ENCODE measurements around the gene IL20.
A peak's percentile ranks its signal among the peaks of the same experiment; 100 is the strongest.
"Not testable (repeated sequence)": the region's sequence is repeated elsewhere in the genome, so short reads cannot be mapped to it uniquely, and the experiment has no call there.

Gene IL20

GRCh38 chr1:206843626-206844025 lies 21.8 kb upstream of the IL20 start:
- DNase-seq, result no peak

- no peak for DNase-seq
Observed at GRCh38 chr1:206846487-206846886, 18.9 kb upstream of the IL20 start.

- DNase-seq, result no peak
Observed at GRCh38 chr1:206847337-206847834, 18.0 kb upstream of the IL20 start.

- DNase-seq, result no peak
Observed at GRCh38 chr1:206847946-206848345, 17.5 kb upstream of the IL20 start.

- DNase-seq, result no peak
Observed at GRCh38 chr1:206850401-206850800, 15.0 kb upstream of the IL20 start.

DNA sequence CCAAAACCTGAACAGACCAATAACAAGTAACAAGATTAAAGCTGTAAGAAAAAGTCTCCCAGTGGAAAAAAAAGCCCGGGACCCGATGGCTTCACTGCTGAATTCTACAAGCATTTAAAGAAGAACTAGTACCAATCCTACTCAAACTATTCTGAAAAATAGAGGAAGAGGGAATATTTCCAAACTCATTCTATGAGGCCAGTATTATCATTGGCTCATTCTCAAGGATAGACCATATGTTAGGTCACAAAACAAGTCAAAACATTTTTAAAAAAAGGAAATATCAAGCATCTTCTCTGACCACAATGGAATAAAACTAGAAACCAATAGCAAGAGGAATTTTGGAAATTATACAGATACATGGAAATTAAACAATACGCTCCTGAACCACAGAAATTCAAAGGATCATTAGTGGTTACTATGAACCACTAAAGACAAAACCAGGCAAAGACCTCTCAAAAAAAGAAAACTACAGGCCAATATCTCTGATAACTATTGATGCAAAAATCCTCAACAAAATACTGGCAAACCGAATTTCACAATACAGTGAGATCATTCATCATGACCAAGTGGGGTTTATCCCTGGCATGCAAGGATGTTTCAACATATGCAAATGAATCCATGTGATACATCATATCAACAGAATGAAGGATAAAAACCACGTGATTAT lies 13.9 kb upstream of the IL20 start:
- no peak for DNase-seq

DNA sequence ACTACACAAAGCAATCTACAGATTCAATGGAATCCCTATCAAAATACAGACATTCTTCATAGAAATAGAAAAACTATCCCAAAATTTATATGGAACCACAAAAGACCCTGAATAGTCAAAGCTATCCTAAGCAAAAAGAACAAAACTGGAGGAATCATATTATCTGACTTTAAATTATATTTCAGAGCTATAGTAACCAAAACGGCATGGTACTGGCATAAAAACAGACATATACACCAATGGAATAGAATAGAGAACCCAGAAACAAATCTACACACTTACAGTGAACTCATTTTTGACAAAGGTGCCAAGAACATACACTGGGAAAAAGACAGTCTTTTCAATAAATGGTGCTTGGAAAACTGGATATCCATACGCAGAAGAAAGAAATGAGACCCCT lies 12.8 kb upstream of the IL20 start:
- not testable (repeated sequence) for DNase-seq

DNA sequence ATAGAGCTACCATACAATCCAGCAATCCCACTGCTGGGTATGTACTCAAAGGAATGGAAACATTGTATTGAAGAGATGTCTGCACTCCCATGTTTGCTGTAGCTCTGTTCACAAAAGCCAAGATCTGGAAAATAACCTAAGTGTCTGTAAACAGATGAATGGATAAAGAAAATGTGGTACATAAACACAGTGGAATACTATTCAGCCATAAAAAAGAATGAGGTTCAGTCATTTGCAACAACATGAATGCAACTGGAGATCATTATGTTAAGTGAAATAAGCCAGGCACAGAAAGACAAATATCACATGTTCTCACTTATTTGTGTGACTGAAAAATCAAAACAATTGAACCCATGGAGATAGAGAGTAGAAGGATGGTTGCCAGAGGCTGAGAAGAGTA lies 11.7 kb upstream of the IL20 start:
- DNase-seq, result not testable (repeated sequence)

GRCh38 chr1:206854401-206855129 lies 10.9 kb upstream of the IL20 start:
- no peak for DNase-seq

DNA sequence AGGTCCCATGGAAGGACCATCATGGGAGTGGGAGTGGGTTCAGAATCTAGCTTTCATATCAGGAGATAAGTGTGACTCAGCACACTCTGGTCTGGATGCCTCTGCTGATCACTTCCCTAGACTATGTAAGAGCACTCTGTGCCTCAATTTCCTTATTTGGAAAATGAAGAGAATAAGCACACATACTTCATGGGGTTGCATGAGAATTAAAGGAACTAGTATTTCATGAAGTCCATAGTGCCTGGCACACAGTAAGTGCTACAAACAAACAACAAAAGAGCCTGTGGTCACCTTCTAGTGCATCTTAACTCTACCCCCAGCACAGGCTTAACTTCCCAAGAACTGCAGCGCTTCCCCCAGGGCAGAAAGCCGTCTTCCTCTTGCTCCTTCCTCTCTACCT lies 9.6 kb upstream of the IL20 start:
- no peak for DNase-seq

- peak in 1 of 3 experiments; percentile 6 for DNase-seq
Observed at GRCh38 chr1:206856674-206857464, 8.6 kb upstream of the IL20 start.

DNA sequence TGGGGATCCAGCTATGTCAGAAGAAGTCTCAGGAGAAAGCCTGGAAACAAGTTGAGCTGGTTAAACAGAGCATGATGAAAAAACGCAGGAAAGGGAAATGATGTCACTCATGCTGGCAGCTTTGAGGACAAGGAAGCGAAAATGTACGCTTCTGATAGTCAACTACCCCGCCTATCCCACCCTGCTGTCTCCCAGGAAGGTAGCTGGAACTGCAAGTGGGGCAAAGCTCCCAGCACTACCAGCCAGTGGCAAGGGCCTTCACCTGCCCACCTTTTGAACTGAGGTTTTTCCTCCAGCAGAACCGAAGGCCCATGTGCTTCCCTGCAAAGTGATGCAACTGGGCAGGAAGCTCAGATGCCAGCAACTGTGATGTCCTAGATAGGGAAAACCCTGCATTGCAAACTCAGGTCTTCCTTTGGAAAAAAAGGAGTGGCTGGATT lies 6.3 kb upstream of the IL20 start:
- no peak for DNase-seq

DNA sequence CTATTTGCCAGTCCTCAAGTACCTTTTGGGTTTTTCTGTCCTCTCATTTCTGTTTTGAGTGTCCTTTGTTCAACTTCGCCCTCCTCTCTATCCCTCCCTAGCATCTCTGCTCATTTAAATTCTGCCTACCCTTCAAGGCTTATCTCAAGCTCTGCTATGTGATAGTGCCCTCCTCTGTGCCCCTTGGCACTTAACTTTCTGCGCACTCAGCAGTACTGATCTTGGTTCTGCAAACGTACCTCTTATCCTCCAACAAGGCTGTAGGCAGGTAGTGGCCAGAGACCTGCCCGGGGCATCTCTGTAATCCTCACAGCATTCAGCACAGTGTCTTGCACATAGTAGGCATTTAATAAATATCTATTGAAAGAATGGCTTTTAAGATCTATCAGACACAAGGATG lies 5.3 kb upstream of the IL20 start:
- no peak for DNase-seq

GRCh38 chr1:206863266-206863665 lies 2.2 kb upstream of the IL20 start:
- peak; percentile 21 to 71 (median 33) for DNase-seq

DNA sequence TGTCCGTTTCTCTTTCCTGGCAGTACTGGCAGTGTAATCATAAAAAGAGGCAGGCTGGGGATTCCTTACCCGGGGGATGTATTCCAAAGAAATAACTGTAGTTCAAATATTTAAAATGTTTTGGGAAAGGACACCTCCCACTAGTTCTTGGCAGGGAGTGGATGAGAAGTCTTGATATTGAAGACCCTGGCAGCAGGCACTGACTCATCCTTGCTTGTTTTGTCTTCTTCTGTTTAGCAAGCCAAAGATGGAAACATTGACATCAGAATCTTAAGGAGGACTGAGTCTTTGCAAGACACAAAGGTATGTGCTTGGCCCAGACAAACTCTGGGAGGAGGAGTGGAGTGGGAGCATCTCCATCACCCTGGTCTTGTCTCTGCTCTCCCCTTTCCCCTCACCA lies 639 bp downstream of the IL20 start:
- DNase-seq, result no peak

DNA sequence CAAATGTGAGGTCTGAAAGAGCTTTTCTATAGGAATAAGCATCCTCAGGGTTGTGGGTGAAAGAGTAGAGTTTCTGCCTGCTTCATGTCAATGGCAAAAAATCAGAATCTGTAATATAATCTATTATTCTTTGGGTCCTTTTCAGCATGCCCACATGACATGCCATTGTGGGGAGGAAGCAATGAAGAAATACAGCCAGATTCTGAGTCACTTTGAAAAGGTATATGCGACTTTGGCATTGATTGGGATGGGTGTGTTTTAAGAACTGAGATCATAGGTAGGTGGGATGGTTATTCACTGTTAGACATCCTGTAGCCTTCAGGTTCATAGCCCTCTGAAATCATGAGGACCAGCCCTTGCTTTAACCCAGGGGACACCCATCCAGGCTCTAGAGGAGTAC lies 1.8 kb downstream of the IL20 start:
- no peak for DNase-seq

GRCh38 chr1:206867716-206868115 lies 2.3 kb downstream of the IL20 start:
- DNase-seq, result no peak

DNA sequence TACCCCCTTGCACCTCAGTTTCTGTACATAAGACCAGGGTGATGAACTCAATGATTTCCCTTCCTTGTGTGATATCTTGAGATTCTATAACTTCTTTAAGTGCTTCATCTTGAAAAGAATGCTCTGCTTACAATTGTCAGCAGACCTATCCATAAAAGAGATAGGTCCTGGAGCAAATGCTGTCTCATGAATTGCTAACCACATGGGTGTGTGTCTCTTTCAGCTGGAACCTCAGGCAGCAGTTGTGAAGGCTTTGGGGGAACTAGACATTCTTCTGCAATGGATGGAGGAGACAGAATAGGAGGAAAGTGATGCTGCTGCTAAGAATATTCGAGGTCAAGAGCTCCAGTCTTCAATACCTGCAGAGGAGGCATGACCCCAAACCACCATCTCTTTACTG lies 2.8 kb downstream of the IL20 start:
- no peak for DNase-seq

DNA sequence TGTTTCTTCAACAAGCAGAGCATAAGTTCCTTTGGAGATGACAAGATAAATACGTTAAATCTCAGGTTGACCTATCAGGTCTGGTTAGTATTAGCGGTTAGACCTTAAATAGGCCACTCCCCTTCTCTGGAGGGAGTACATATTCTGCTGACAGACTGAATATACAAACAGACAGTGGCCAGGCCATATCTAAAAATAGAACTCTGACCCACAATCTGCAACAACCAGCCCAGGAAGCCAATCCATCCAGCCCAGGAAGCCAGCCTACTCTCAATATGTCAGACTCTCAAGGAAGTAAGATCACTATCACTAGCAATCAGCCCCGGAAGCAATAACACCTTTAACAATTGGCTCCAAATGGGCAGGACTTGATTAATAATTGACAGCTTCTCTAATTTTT lies 6.7 kb downstream of the IL20 start:
- DNase-seq, result no peak

- DNase-seq, result no peak
Observed at GRCh38 chr1:206873603-206874188, 8.3 kb downstream of the IL20 start.

- DNase-seq, result no peak
Observed at GRCh38 chr1:206875752-206876377, 10.4 kb downstream of the IL20 start.

DNA sequence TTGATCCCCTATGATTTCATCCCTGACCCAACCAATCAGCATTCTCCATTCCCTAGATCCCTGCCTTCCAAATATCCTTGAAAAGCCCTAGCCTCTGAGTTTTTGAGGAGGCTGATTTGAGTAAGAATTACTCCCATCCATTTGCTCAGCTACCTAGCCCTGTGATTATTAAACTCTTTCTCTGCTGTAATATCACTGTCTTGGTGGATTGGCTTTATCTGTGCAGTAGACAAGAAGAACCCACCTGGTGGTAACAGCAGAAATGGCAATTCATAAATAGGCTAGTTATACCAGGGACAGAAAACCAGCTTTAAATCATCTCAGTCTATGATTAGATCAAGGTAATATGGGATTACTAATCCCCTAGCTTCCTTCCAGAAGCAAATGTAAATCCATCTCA lies 13.0 kb downstream of the IL20 start:
- no peak for DNase-seq

DNA sequence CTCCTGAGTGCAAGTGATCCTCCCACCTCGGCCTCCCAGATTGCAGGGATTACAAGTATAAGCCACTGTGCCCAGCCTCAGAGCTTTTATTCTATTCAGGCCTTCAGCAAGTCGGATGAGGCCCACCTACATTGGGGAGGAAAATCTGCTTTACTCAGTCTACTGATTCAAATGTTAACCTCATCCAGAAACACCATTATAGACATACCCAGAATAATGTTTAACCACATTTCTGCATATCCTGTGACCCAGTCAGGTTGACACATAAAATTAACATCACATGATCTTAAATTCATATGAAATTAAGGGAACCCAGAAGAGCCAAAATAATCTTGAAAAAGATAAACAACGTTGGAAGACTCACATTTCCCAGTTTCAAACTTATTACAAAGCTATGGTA lies 14.9 kb downstream of the IL20 start:
- no peak for DNase-seq
